ENCODE results near the gene LIPH. TPM values are rescaled to one million over a fixed set of nuclear protein-coding genes. Genes with fewer than 3 reads are reported as not detected.
"Not testable (repeated sequence)": the region's sequence is repeated elsewhere in the genome, so short reads cannot be mapped to it uniquely, and the experiment has no call there.

LIPH gene
- total RNA-seq, 1 donor from 2014 or later = 9.6 TPM

- DNase-seq (ENCODE audit: low read depth) = no peak
These were observed 63.9 kb downstream of the LIPH start for GRCh38 chr3:185488465-185488864.

GRCh38 chr3:185486394-185486793 is 66.0 kb downstream of the LIPH start:
- no peak for DNase-seq (ENCODE audit: low read depth)

GRCh38 chr3:185484296-185484695 is 68.1 kb downstream of the LIPH start:
- DNase-seq (ENCODE audit: low read depth) = no peak

GRCh38 chr3:185479373-185479945 is 72.9 kb downstream of the LIPH start:
- DNase-seq (ENCODE audit: low read depth) = no peak

DNA sequence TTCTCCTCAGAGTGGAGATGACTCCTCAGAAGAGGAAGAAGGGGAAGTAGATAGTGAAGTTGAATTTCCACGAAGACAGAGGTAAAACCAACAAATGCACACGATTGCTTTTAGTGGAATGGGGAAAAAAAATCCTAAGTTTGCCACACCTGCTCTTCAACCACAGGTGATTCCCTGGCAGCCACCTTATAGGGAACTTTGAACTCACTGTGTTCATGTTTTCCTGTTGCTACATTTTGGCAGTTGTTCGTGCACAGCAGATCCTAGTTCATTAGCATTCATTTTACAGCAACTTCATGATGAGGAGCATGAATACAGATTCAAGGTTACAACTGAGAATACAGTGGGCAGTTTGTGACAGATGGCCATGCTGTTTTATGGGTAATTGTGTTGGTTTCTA is 75.1 kb downstream of the LIPH start:
- no peak for DNase-seq (ENCODE audit: low read depth)

DNA sequence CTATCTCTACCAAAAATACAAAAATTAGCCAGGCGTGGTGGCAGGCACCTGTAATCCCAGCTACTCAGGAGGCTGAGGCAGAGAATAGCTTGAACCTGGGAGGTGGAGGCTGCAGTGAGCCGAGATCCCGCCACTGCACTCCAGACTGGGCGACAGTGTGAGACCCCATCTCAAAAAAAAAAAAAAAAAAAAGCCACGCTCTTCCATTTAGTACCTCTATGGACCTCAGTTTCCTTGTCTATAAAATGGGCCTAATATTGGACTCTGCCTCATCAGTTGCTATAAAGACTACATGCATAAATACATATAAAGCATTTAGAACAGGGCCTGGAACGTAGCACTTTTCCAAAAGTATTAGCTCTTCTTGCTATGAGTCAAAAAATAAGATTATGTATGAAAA is 77.5 kb downstream of the LIPH start:
- DNase-seq (ENCODE audit: low read depth) = not testable (repeated sequence)

GRCh38 chr3:185473290-185473815 is 79.0 kb downstream of the LIPH start:
- DNase-seq (ENCODE audit: low read depth) = no peak

- no peak for DNase-seq (ENCODE audit: low read depth)
These were observed 82.1 kb downstream of the LIPH start for GRCh38 chr3:185470323-185470722.

GRCh38 chr3:185469542-185469941 is 82.8 kb downstream of the LIPH start:
- DNase-seq (ENCODE audit: low read depth) = no peak

DNA sequence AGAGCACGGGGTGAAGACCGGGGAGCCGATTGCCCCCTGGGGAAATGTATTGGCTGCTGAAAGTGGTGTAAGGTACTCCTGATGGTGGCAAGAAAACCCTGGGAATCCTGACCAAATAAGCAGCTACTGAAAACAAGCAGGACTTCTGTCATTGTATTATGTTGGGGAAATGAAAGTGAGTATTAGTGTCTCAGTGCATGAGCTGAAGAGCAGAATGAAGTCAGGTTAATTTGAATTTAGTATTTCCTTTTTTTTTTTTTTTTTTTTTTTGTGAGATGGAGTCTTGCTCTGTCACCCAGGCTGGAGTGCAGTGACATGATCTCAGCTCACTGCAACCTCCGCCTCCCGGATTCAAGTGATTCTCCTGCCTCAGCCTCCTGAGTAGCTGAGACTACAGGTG is 86.3 kb downstream of the LIPH start:
- DNase-seq (ENCODE audit: low read depth) = not testable (repeated sequence)

GRCh38 chr3:185465471-185465870 is 86.9 kb downstream of the LIPH start:
- DNase-seq (ENCODE audit: low read depth) = no peak

DNA sequence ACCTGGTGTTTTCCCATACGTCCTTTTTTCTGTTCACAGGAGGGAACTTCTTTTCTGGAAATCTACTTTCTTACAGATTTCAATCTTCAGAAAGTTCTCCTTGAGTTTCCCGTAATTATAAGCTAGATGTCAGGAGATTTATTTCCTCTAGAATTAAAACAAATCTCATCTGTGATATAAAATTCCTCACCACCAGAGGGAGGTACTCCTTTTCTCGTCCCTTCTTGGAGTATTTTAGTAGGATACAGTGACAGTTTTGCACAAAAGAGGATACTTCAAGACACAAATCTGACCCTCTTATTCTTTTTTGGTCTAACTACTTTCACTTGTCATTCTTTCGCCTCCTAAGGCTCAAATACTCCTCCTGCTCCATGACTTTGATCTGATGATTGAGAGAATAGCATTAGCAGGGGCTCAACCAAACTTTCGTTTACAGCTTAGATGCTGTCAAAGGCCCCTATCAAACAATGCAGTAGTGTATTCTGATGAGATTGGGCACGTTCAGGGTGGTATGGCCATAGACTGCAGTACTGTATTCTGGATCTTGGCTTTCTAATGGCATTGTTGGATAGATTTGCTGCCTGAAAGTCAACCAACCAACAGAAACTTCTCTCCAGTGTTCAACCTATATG is 91.6 kb downstream of the LIPH start:
- DNase-seq (ENCODE audit: low read depth) = peak; percentile 40

- no peak for DNase-seq (ENCODE audit: low read depth)
These were observed 92.1 kb downstream of the LIPH start for GRCh38 chr3:185460309-185460708.

- DNase-seq (ENCODE audit: low read depth) = no peak
These were observed 95.0 kb downstream of the LIPH start for GRCh38 chr3:185457376-185457775.

Other genes starting within 250 kb of the LIPH start
- gene MAP3K13, start 189.5 kb downstream of the LIPH start, total RNA-seq = 35.3 and 40.7 TPM in 2 replicates
- 15.5 and 19.3 TPM in 2 replicates for gene TMEM41A, start 53.6 kb downstream of the LIPH start, total RNA-seq
- gene SENP2, start 33.7 kb upstream of the LIPH start, total RNA-seq = 31.6 and 36.2 TPM in 2 replicates

Measured in renal cortical epithelial cell (primary cell).